BJ (cell line): ENCODE data around the gene GUCA1C. TPM values are rescaled to one million over a fixed set of nuclear protein-coding genes. Genes with fewer than 3 reads are reported as not detected.

Experiments used
- CTCF ChIA-PET: fragments of 350-600 bp; formaldehyde crosslinking; extraction: SDS; loops from one replicate; lab custom pipeline; 2021; ENCODE audit warnings: antibody characterized with exemption, inconsistent platforms; lab: Yijun Ruan, JAX
- POLR2A ChIA-PET: fragments of 300-600 bp; sonication (Branson Sonifier 250); formaldehyde crosslinking; extraction: SDS; loops from one replicate; lab custom pipeline; 2021; ENCODE audit warnings: antibody characterized with exemption; lab: Charles Lee
- DNase-seq: peaks from one replicate; pipeline ENCODE4 v3.0.0-alpha.2; 2011; ENCODE audit warnings: low read depth
- H3K27me3 ChIP-seq: 2 replicates; pipeline ENCODE4 v1.6.0; 2011; ENCODE audit warnings: low read length; ENCODE audit not compliant: control insufficient read depth, insufficient read depth
- H3K36me3 ChIP-seq: 2 replicates; pipeline ENCODE4 v1.5.1; 2011; ENCODE audit warnings: low read length; ENCODE audit not compliant: control insufficient read depth, insufficient read depth
- H3K4me3 ChIP-seq: 2 replicates; pipeline ENCODE4 v1.5.1; 2011; ENCODE audit warnings: low read depth, mild to moderate bottlenecking, control low read depth, low read length
- CTCF ChIP-seq: IDR thresholded peaks from 2 replicates; pipeline ENCODE4 v1.5.1; 2011; ENCODE audit warnings: low read depth, mild to moderate bottlenecking, control low read depth, inconsistent platforms, low read length, moderate library complexity; ENCODE audit not compliant: insufficient read depth
- polyA plus RNA-seq: library from polyadenylated mRNA; depleted of rRNA; stranded (reverse); fragments of >200 nt; gene quantifications from 2 replicates; pipeline ENCODE4 v1.2.3, GENCODE V29; 2011; rRNA removed

The GUCA1C gene
- polyA plus RNA-seq, 1 experiment = not detected

- Histone ChIP-seq H3K36me3 (no peaks in the 10 kb centered on the region), H3K4me3 (no peak overlapping the region), H3K27me3 (no peaks in the 10 kb centered on the region)
- no peak for DNase-seq
- ChIA-PET CTCF (no interaction called here), POLR2A (no interaction called here)
- no peak for TF ChIP-seq CTCF
Measured at GRCh38 chr3:108879915-108880314, 73.8 kb downstream of the GUCA1C start.

- TF ChIP-seq CTCF = no peak
- no peaks in the 10 kb centered on the region for H3K27me3 ChIP-seq
- ChIA-PET POLR2A (no interaction called here), CTCF (no interaction called here)
- H3K36me3 ChIP-seq = no peaks in the 10 kb centered on the region
- no peak overlapping the region for H3K4me3 ChIP-seq
- DNase-seq = no peak
Measured at GRCh38 chr3:108877901-108878300, 75.8 kb downstream of the GUCA1C start.

DNA sequence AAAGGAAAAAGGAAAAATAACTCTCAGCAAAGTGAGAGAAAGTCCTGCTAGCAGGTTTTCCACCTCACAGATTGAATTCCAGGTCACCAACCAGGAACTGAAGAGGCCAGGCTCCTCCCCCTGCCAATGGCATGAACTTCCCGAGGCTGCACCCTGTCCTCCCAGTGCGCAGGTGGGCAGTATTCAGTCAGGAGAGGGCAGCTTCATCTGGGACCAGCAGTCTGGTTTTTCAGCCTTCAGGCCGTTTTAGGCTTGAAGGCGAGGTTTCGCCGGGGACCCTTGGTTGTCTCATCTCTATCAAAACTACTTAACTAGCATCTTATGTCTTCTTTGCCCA is 89.9 kb downstream of the GUCA1C start:
- ChIA-PET CTCF (no interaction called here), POLR2A (no interaction called here)
- Histone ChIP-seq H3K27me3 (no peaks in the 10 kb centered on the region), H3K36me3 (no peaks in the 10 kb centered on the region), H3K4me3 (no peak overlapping the region)
- DNase-seq = no peak
- no peak for TF ChIP-seq CTCF

GRCh38 chr3:108862865-108863798 is 90.5 kb downstream of the GUCA1C start:
- H3K4me3 ChIP-seq = no peak overlapping the region
- no peaks in the 10 kb centered on the region for H3K36me3 ChIP-seq
- ChIA-PET CTCF (no interaction called here), POLR2A (no interaction called here)
- no peak for TF ChIP-seq CTCF
- H3K27me3 ChIP-seq = no peaks in the 10 kb centered on the region
- no peak for DNase-seq

- CTCF ChIA-PET = no interaction called here
- no peak for TF ChIP-seq CTCF
Measured at GRCh38 chr3:108861401-108861800, 92.3 kb downstream of the GUCA1C start.

More at GRCh38 chr3:108861401-108861800, 92.3 kb downstream of the GUCA1C start:
- no peaks in the 10 kb centered on the region for H3K27me3 ChIP-seq
- no peaks in the 10 kb centered on the region for H3K36me3 ChIP-seq
- no peak overlapping the region for H3K4me3 ChIP-seq
- no peak for DNase-seq
- POLR2A ChIA-PET = no interaction called here

Other genes starting within 250 kb of the GUCA1C start
- not detected in 2 replicates for gene RETNLB, start 196.5 kb downstream of the GUCA1C start, polyA plus RNA-seq
- not detected in 2 replicates for gene TRAT1, start 131.1 kb downstream of the GUCA1C start, polyA plus RNA-seq
- gene MORC1, start 164.3 kb upstream of the GUCA1C start, polyA plus RNA-seq = not detected in 2 replicates
- gene C3orf85, start 182.8 kb upstream of the GUCA1C start, polyA plus RNA-seq = not detected in 2 replicates